IPS DF 4.7 (cell line): ENCODE data around the gene HMGA1.
"Not testable (repeated sequence)": the region's sequence is repeated elsewhere in the genome, so short reads cannot be mapped to it uniquely, and the experiment has no call there.

Experiments
- DNase-seq: peaks from one replicate; pipeline ENCODE4 v3.0.0-alpha.2; 2013; ENCODE audit warnings: low spot score; ENCODE audit errors: extremely low read depth

Gene HMGA1

GRCh38 chr6:34259529-34260069 lies 22.9 kb downstream of the HMGA1 start:
- no peak for DNase-seq

DNA sequence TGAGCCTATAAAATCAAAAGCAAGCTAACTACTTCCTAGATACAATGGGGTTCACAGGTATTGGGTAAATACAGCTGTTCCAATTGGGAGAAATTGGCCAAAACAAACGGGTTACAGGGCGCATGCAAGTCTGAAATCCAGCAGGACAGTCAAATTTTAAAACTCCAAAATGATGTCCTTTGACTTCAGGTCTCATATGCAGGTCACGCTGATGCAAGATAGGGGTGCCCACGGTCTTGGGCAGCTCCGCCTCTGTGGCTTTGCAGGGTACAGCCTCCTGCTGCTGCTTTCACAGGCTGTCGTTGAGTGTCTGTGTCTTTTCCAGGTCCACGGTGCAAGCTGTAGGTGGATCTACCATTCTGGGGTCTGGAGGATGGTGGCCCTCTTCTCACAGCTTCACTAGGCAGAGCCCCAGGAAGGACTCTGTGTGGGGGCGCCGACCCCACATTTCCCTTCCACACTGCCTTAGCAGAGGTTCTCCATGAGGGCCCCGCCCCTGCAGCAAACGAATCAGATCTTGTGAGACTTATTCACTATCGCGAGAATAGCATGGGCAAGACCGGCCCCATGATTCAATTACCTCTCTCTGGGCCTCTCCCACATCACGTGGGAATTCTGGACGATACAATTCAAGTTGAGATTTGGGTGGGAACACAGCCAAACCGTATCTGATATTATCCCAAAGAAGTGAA lies 24.0 kb downstream of the HMGA1 start:
- DNase-seq = no peak

DNA sequence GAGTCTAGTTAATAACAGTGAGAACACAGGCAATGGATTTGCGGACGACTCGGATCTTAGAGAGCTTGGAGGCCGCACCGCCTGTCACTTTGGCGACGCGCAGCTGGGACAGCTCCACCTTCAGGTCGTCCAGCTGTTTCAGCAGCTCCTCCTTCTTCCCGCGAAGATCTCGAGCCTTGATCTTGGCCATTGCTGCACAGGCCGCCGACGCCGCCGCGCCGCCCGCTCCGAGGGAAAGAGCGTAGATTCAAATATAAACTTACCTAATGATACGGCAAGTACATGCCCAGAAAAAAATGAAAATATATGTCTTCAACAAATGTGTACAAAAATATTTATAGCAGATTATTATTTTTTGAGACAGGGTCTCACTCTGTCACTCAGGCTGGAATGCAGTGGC lies 26.8 kb downstream of the HMGA1 start:
- DNase-seq = not testable (repeated sequence)

- no peak for DNase-seq
Observed at GRCh38 chr6:34267746-34268145, 31.1 kb downstream of the HMGA1 start.

GRCh38 chr6:34269132-34269531 lies 32.5 kb downstream of the HMGA1 start:
- not testable (repeated sequence) for DNase-seq

GRCh38 chr6:34269658-34270341 lies 33.1 kb downstream of the HMGA1 start:
- not testable (repeated sequence) for DNase-seq

- no peak for DNase-seq
Observed at GRCh38 chr6:34272013-34272926, 35.6 kb downstream of the HMGA1 start.

- DNase-seq = no peak
Observed at GRCh38 chr6:34273242-34273805, 36.7 kb downstream of the HMGA1 start.

DNA sequence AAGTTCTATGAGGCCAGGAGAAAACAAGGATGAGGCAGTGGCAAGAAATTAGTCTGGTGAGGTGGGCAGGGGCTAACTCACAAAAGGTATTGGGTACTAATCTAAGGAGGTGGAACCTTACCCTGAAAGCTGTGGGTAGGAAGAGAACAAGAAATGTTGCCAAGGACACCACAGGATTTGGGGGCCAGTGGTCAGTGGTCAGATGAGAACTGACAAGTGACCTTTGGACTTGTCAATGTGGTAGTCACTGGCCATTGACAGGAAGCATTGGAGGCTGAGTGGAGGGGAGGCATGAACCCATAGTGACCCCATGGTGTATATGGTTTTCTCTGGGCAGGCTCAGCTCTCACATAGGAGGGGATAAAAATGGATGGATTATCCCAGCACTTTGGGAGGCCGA lies 37.5 kb downstream of the HMGA1 start:
- no peak for DNase-seq

- DNase-seq = no peak
Observed at GRCh38 chr6:34275128-34275804, 38.6 kb downstream of the HMGA1 start.

DNA sequence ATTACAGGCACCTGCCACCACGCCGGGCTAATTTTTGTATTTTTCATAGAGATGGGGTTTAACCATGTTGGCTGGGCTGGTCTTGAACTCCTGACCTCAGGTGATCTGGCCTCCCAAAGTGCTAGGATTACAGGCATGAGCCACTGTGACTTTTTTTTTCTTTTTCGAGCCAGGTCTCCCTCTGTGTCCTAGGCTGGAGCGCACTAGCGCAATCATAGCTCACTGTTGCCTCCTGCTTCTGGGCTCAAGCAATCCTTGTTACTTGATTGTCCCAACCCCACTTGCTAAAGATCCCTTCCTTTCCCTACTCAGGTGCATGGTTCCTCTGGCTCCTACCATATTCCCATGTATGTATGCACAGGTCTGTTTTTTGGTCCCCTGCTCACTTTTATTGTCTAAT lies 39.5 kb downstream of the HMGA1 start:
- no peak for DNase-seq

DNA sequence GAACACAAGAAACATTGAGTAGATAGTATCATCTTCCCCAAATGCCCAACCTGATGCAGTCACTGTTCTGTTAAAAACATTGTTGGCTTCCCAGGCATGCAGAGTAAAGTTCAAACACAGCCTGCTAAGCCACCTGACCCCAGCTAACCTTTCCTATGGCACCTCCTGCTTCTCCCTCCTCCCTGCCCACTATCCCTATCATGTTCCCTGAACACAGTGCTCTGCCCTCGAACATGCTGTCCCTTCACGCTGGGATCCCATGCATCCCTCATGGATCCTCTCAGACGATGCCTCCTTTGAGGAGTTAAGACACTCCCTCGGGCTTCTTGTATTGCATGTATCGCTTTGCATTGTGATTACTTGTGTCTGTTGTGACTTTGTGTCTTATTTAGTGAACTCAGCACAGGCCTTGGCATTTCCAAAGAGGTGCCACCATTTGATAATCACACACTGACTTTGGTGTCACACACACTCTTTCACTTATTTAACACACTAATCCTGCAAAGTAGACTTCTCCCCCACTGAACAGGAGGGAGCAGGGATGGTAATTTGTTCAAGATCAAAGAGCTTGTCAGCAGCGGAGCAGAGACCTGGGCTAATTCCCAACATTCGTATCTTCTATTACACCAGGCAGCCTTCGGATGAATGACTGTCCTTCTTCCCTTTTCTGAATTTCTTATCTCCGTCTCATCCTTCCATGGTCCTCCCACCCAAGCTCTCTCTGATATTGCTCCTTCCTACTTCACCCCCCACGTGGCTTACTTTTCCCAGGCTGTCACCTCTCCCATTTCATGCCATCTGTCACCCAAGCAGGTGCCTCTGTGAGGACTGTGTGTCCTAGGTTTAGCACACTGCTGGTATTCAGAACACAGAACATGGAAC lies 40.4 kb downstream of the HMGA1 start:
- no peak for DNase-seq

GRCh38 chr6:34277763-34278112 lies 41.1 kb downstream of the HMGA1 start:
- DNase-seq = no peak

- DNase-seq = no peak
Observed at GRCh38 chr6:34278833-34279232, 42.2 kb downstream of the HMGA1 start.

- DNase-seq = no peak
Observed at GRCh38 chr6:34280216-34280615, 43.5 kb downstream of the HMGA1 start.

DNA sequence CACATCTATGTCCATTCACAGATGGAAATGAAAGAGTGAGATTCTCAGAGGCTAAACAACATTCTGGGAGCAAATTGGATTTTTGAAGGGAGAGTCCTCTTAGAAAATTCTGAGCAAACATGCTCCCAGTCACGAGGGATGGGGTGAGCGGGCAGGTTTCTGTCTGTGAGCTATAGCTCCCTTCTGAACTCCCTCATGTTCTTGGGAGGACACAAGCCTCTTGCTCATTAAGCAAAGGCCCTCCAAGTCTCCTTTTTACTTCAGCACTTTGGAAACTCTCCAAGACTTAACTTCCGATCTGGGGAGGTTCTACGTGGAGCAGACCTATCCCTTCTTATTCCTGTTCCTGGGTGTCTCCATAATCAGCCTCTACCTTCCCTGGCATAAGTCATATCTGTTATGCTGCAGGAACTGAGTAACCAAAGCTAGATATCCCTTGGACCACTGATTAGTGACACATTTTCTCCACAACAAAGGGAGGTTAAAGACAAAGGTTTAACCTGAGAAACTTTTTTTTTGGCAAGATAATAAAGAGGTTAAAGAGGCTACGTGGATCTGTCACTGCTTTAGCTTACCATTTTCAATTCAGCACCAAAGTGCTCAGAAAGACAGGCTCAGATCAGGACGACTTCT lies 45.1 kb downstream of the HMGA1 start:
- no peak for DNase-seq

DNA sequence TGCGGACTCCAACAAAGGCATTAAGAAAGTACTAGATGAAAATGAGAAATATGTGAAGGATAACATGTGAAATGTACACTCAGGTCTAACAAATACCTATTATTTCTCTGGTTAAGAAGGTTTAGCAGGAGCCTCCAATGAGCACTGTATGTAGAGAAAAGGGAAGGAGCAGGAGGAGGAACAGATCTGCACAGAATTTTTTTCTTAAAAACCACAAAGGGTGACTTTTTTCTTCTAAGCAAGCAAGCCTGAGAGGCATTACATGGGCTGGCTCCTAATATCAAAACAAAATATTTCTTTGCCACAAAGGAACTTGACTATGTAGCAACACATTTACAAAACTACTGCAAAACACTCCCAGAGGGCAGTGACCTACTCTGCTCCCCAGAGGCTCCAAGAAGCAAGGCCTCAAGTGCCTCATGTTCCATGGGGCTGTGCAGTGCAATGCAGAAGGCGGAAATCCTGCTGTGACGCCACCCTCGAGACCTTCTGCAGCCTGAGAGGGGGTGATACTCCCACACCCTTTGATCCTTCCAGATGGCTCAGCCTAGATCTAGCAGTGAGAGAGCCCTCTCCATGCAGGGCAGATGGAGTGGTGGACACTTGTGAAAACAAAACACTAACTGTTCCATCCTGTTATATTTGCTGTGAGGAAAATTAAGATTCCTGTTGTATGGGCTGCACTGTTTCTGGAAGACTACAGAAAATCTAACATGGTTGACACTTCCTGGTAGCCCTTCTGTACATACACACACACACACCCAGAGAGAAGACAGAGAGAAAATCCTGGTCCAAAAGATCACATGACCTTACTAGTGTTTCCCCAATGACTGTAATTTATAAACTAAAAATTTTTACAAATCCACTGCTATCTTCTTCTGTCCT lies 48.1 kb downstream of the HMGA1 start:
- no peak for DNase-seq

DNA sequence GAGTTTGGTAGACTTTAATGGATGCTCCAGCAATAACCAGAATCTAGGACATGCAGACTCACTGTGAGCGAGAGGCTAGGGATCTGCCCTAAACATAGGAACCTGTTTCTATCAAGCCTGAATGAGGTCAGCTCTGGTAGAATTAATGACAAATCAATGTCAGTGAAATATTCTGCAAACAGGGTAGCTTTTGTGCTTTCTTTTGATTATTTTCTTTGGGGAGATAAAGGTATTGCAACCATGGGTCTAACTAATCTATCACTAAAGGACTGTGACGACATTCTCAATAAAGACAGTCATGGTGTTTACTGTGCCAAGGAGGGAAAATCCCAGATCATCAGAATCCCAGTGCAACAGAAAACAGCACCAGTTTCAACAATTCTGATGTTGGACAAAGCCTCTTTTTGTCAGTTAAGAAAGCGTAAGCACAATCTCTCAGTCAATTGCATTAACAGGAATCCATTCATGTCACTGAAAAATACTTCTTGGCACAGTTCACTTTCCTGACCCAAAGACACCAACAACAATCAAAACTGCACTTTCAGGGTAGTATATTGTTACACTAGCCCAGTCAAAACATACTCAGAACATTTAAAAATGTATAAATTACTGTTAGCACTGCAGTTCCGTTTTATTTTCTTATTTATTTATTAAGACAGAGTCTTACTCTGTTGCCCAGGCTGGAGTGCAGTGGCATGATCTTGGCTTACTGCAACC lies 48.9 kb downstream of the HMGA1 start:
- DNase-seq = no peak
